Fibroblast of lung (primary cell): ENCODE measurements around the gene GALNT2.

Experiments used
- CTCF ChIP-seq, 2 donors: IDR thresholded peaks in 1 of 2; conservative IDR thresholded peaks in 1 of 2; 1 replicate in 1 of 2; 2 replicates in 1 of 2; pipeline ENCODE4 v1.5.1; 2011 to 2012; ENCODE audit warnings: low read length in 2 of 2, control low read depth in 1 of 2, inconsistent platforms in 1 of 2, low read depth in 1 of 2, mild to moderate bottlenecking in 1 of 2
- EZH2 ChIP-seq: IDR thresholded peaks from 2 replicates; pipeline ENCODE4 v1.5.1; 2012; ENCODE audit warnings: low read length, control low read depth, mild to moderate bottlenecking; ENCODE audit errors: missing control alignments

GRCh38 chr1:230113235-230113592 lies 46.2 kb downstream of the GALNT2 start:
- TF ChIP-seq CTCF (conservative IDR thresholded peaks at IDR 0.05 in 1 of 2, IDR thresholded peaks at IDR 0.05 in 1 of 2; ENCODE audit: low read depth in 1 of 2, low read length in 2 of 2) (no peak), EZH2 (no peak)
